IPS-18c (cell line): ENCODE measurements around the gene JAM3.

Experiments used
- H3K4me3 ChIP-seq: 2 replicates; pipeline ENCODE4 v1.7.0; 2013; ENCODE audit warnings: low read depth, mild to moderate bottlenecking, low read length, moderate library complexity; ENCODE audit not compliant: insufficient read depth
- H3K9me3 ChIP-seq: one replicate; pipeline ENCODE4 v1.6.1; 2013; ENCODE audit warnings: mild to moderate bottlenecking, low read length, moderate library complexity; ENCODE audit not compliant: control insufficient read depth, insufficient read depth

The JAM3 gene

GRCh38 chr11:134150195-134150903 is 81.5 kb downstream of the JAM3 start:
- Histone ChIP-seq H3K9me3 (peaks cover 9% of the 10 kb centered on the region), H3K4me3 (no peak overlapping the region)

DNA sequence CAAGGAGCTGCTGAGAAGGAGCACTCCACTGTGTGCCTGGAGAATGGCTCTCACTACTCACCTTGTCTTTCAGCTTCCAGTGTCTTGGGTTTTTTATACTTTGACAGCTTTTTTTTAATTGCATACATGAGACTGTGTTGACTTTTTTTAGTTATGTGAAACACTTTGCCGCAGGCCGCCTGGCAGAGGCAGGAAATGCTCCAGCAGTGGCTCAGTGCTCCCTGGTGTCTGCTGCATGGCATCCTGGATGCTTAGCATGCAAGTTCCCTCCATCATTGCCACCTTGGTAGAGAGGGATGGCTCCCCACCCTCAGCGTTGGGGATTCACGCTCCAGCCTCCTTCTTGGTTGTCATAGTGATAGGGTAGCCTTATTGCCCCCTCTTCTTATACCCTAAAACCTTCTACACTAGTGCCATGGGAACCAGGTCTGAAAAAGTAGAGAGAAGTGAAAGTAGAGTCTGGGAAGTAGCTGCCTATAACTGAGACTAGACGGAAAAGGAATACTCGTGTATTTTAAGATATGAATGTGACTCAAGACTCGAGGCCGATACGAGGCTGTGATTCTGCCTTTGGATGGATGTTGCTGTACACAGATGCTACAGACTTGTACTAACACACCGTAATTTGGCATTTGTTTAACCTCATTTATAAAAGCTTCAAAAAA is 82.3 kb downstream of the JAM3 start:
- no peak overlapping the region for H3K4me3 ChIP-seq

DNA sequence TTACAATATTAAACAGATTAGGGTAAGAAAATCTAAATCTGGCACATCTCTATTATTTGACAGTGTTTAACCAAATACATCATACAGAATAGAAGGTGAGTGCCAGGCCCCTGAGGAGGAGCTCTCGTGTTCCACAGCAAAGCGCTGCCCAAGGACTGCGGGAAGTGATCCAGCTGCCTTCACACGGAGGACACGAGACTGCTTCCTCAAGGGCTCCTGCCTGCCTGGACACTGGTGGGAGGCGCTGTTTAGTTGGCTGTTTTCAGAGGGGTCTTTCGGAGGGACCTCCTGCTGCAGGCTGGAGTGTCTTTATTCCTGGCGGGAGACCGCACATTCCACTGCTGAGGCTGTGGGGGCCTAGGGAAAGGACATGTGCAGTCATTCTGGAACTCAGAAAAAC is 83.8 kb downstream of the JAM3 start:
- H3K9me3 ChIP-seq: no peaks in the 10 kb centered on the region
- H3K4me3 ChIP-seq: no peak overlapping the region

More for the DNA sequence above, 82.3 kb downstream of the JAM3 start:
- H3K9me3 ChIP-seq: peaks cover 3% of the 10 kb centered on the region

DNA sequence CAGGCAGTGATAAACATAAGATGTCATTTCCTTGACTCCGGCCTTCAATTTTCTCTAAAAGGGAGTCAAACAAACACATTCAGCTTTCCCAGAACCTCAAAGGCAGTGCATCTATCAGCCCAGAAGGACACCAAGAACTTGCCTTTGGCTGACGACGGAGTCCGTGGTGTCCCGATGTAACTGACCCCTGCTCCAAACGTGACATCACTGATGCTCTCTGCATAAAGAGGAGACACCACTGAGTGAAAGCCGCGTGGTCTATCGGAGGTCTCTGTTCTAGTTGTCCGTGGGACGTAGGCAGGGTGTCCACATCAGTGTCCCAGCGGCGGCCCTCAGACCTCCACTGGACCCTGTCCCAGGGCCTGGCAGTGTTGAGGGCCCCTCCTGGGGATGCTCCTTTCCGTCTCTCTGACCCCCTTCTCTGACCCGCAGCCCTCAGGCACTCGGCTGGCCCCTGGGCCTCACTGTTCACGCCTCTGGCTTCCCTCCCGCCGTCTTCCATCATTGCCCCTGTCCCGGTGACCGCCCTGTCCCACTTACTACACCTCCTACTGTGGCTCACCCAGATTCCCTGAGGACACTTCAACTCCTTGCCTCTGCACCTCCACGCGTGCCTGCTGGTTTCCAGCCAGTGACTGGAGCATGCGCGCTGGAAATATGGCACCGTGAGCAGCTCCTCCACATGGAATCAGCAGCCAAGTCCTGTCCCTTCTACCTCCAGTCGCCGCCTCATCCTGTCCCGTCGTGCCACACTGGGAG is 84.5 kb downstream of the JAM3 start:
- no peaks in the 10 kb centered on the region for H3K9me3 ChIP-seq
- H3K4me3 ChIP-seq: no peak overlapping the region

- H3K9me3 ChIP-seq: no peaks in the 10 kb centered on the region
These were observed 85.6 kb downstream of the JAM3 start for GRCh38 chr11:134154441-134154840.

GRCh38 chr11:134155456-134155855 is 86.6 kb downstream of the JAM3 start:
- no peak overlapping the region for H3K4me3 ChIP-seq
- H3K9me3 ChIP-seq: peaks cover 3% of the 10 kb centered on the region

More at GRCh38 chr11:134154441-134154840, 85.6 kb downstream of the JAM3 start:
- no peak overlapping the region for H3K4me3 ChIP-seq

DNA sequence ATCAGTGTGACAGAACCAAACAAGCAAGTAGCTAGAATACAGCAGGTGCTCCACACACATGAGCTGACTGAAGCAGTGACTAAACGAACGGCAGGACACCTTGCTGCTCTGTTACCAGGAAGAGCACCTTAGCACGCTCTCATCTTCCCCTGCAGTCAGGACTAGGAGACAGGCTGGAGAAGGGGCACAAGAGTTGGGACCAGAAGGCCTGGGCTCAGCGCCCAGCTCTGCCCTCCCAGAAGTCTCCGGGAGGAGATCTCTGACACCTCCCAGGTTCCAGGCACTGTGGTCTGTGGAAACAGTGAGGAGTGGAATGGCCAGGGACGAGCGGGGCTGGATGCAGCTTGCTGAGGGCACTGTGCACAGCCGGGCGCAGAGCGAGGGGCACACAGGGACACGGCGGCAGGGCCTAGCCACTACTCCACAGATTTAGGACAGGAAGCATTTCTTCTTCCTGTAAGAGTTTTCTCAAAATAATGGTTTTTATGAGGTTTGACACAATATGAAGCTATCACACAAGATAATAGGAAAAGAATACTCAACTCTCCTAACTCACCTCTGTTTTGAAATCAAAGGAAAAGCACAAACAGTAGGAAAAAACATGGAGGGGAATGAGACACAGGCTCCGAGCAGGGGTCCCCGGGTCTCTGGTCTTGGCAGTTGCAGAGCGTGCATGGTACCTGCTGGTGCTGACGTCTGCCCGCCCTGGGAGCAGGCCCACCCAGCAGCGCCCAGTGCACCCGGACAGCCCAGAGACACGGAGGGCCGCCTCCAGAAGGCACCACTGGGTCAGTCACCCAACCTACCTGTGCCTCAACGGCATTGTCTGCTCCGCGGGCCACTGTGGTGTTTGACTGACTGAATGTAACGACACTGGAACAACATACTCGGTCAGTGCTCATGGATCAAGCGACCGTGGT is 87.3 kb downstream of the JAM3 start:
- H3K4me3 ChIP-seq: no peak overlapping the region
- peaks cover 6% of the 10 kb centered on the region for H3K9me3 ChIP-seq

GRCh38 chr11:134157451-134157850 is 88.6 kb downstream of the JAM3 start:
- peaks cover 13% of the 10 kb centered on the region for H3K9me3 ChIP-seq
- no peak overlapping the region for H3K4me3 ChIP-seq

GRCh38 chr11:134158023-134158422 is 89.2 kb downstream of the JAM3 start:
- Histone ChIP-seq H3K4me3 (no peak overlapping the region), H3K9me3 (peaks cover 19% of the 10 kb centered on the region)

DNA sequence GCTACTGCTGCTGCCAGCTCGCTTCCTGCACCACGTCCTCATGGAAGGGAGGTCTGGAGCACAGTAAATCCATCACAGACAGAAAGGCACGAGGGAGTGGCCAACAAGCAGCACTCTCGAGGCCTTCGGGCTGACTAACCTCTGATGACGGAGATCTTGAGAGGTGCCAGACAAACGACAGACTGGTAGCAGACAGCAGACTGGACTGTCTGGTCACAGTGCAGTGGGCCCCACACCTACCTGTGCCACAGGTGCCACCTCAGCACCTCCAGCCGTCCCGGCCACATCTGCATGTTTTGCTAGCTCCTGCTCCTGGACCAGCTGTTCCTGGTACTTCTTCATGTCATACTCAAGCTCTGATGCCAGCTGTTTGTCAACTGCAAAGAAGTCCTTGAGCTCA is 90.8 kb downstream of the JAM3 start:
- peaks cover 35% of the 10 kb centered on the region for H3K9me3 ChIP-seq
- no peak overlapping the region for H3K4me3 ChIP-seq

DNA sequence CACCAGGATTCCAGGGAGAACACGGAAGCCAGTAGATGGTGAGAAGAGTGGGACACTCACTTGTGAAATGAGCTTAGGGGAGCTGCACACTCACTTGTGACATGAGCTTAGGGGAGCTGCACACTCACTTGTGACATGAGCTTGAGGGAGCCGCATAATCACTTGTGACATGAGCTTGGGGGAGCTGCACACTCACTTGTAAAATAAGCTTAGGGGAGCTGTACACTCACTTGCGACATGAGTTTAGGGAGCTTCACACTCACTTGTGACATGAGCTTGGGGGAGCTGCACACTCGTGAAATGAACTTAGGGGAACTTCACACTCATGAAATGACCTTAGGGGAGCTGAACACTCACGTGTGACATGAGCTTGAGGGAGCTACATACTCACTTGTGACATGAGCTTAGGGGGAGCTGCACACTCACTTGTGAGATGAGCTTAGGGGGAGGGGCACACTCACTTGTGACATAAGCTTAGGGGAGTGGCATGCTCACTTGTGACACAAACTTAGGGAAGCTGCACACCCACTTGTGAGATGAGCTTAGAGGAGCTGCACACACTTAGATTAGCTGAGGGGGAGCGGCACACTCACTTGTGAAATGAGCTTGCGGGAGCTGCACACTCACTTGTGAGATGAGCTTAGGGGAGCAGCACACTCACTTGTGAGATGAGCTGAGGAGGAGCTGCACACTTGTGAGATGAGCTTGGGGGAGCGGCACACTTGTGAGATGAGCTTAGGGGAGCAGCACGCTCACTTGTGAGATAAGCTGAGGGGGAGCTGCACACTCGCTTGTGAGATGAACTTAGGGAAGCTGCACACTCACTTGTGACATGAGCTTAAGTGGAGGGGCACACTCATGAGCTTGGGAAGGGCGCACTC is 95.9 kb downstream of the JAM3 start:
- H3K4me3 ChIP-seq: peak overlapping the region; percentile 32; the same call in 1 of the 2 replicates

GRCh38 chr11:134170177-134170918 is 101.5 kb downstream of the JAM3 start:
- Histone ChIP-seq H3K9me3 (peaks cover 37% of the 10 kb centered on the region), H3K4me3 (no peak overlapping the region; the same call in 1 of the 2 replicates)

More for the DNA sequence above, 95.9 kb downstream of the JAM3 start:
- H3K9me3 ChIP-seq: peaks cover 70% of the 10 kb centered on the region

- peaks cover 32% of the 10 kb centered on the region for H3K9me3 ChIP-seq
- no peak overlapping the region for H3K4me3 ChIP-seq
These were observed 102.0 kb downstream of the JAM3 start for GRCh38 chr11:134170919-134171281.

DNA sequence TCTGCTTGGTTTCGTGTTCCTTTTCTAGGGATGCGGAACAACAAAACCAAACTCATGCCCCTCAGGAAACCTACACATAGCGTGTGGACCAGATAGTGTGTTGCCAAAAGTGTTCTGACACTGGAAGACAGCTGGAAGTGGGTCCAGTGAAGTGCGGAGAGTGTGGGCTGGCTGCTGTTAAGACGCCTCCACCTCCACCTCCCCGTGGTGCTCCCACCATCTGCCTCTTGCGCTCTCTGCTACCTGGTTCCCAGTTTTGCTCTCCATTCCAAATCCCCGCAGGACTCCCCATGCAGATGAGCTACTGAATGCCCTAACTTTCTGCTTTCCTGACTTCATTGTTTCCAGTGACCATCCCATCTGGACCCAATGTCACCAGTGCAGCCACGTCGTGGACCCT is 103.1 kb downstream of the JAM3 start:
- H3K9me3 ChIP-seq: peaks cover 30% of the 10 kb centered on the region
- H3K4me3 ChIP-seq: no peak overlapping the region

GRCh38 chr11:134173296-134173695 is 104.4 kb downstream of the JAM3 start:
- H3K4me3 ChIP-seq: no peak overlapping the region
- peaks cover 23% of the 10 kb centered on the region for H3K9me3 ChIP-seq

DNA sequence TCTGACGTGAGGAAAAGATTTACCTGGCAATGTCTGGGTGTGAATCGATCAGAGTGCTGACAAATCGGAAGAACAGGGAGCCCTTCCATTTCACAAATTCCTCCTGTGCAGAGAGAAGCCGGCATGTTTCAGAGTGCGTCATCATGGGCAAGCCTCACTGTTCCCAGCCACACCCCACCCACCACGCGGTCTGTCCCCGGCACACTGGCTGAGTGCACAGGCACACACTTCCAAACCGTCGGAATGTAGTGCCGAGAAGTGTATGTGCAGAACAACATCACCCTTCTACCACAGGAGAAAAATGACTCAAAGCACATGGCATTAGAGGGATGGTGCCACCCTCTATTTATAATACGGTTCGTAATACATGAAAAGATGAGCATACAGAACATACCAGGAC is 107.4 kb downstream of the JAM3 start:
- H3K9me3 ChIP-seq: peaks cover 7% of the 10 kb centered on the region

More for the DNA sequence above, 107.4 kb downstream of the JAM3 start:
- H3K4me3 ChIP-seq: no peak overlapping the region
